Mesothelial cell of epicardium (in vitro differentiated cells): ENCODE data around the gene B3GNT9. TPM values are rescaled to one million over a fixed set of nuclear protein-coding genes. Genes with fewer than 3 reads are reported as not detected.

Experiments
- DNase-seq, 2 experiments: peaks; one replicate each; pipeline ENCODE4 v3.0.0; 2021; ENCODE audit warnings: low spot score in 2 of 2; ENCODE audit not compliant: unreplicated experiment in 2 of 2
- H3K27ac Mint-ChIP-seq: 2 replicates; pipeline ENCODE4 v1.8.0; 2021; ENCODE audit warnings: mixed read lengths
- H3K27me3 Mint-ChIP-seq: 2 replicates; pipeline ENCODE4 v1.8.0; 2021; ENCODE audit warnings: low read depth, mixed read lengths
- H3K36me3 Mint-ChIP-seq: 2 replicates; pipeline ENCODE4 v1.8.0; 2021; ENCODE audit warnings: mixed read lengths
- H3K4me1 Mint-ChIP-seq: 2 replicates; pipeline ENCODE4 v1.8.0; 2021; ENCODE audit warnings: mixed read lengths
- H3K4me3 Mint-ChIP-seq: 2 replicates; pipeline ENCODE4 v1.8.0; 2021; ENCODE audit warnings: mild to moderate bottlenecking, moderate library complexity, mixed read lengths
- H3K9me3 Mint-ChIP-seq: 2 replicates; pipeline ENCODE4 v1.8.0; 2021; ENCODE audit warnings: mixed read lengths
- total RNA-seq: library from RNA; stranded (reverse); gene quantifications from 3 replicates; pipeline ENCODE4 v1.2.1, GENCODE V29; 2021
- TF ChIP-seq, protein P1 (sequence below): fragments of 200-600 bp; sonication (generic); IDR thresholded peaks from one replicate; pipeline ENCODE4 v1.5.0; 2021; ENCODE audit warnings: antibody characterized with exemption; ENCODE audit not compliant: unreplicated experiment

B3GNT9 gene
- total RNA-seq, 1 donor from 2014 or later: 20.6 TPM

GRCh38 chr16:67146523-67147357, 4.1 kb downstream of the B3GNT9 start:
- peaks cover 11% of the 10 kb centered on the region for H3K27me3 Mint-ChIP-seq
- no peaks in the 10 kb centered on the region for H3K9me3 Mint-ChIP-seq
- TF ChIP-seq, protein P1, sequence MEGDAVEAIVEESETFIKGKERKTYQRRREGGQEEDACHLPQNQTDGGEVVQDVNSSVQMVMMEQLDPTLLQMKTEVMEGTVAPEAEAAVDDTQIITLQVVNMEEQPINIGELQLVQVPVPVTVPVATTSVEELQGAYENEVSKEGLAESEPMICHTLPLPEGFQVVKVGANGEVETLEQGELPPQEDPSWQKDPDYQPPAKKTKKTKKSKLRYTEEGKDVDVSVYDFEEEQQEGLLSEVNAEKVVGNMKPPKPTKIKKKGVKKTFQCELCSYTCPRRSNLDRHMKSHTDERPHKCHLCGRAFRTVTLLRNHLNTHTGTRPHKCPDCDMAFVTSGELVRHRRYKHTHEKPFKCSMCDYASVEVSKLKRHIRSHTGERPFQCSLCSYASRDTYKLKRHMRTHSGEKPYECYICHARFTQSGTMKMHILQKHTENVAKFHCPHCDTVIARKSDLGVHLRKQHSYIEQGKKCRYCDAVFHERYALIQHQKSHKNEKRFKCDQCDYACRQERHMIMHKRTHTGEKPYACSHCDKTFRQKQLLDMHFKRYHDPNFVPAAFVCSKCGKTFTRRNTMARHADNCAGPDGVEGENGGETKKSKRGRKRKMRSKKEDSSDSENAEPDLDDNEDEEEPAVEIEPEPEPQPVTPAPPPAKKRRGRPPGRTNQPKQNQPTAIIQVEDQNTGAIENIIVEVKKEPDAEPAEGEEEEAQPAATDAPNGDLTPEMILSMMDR: no peak
- H3K36me3 Mint-ChIP-seq: peaks cover 31% of the 10 kb centered on the region
- no peak overlapping the region for H3K4me3 Mint-ChIP-seq
- no peak for DNase-seq
- peaks cover 5% of the 10 kb centered on the region for H3K4me1 Mint-ChIP-seq
- no peak overlapping the region for H3K27ac Mint-ChIP-seq

DNA sequence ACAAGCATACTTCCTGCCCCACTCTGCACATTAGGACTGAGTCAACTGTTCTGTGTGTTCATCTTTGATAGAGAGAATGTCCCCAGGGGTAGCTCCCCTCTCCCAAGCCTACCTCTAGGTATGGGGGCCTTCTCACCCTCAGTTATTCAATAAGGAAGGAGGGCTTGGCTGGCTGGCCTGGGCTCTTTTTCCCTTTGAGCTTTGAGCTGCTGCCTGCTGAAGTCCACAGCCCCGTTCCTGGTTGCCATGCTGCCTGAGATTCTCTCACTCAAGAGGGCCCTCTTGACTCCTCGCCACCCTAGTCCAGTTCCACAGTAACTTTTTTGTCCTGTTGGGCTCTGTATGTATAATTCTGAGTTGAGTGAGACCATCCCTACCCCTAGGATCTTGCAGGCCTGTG, 5.1 kb downstream of the B3GNT9 start:
- Mint-ChIP-seq H3K4me3 (no peak overlapping the region), H3K27ac (no peak overlapping the region), H3K9me3 (no peaks in the 10 kb centered on the region), H3K27me3 (peaks cover 5% of the 10 kb centered on the region), H3K4me1 (no peaks in the 10 kb centered on the region), H3K36me3 (peaks cover 36% of the 10 kb centered on the region)
- DNase-seq: no peak
- TF ChIP-seq, protein P1: no peak

DNA sequence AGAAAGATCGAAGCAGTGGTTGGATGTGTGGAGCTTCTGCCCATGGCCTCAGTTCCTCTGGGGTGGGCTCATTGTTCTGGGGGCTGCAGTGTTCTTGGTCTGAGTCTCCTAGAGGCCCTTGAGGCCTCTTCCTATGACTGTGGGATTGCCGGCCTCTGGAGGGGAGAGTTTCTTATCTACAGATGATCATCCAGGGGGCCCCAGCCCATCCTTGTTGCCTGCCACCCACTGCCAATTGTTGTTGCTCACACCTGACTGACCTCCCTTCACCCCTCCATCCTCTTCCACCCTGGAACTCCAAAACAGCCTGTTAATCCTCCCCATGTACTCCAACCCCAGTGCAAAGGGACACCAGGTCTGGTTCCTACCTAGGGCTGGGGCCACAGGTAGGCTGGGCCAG, 5.9 kb downstream of the B3GNT9 start:
- DNase-seq: no peak
- Mint-ChIP-seq H3K36me3 (peaks cover 43% of the 10 kb centered on the region), H3K4me1 (no peaks in the 10 kb centered on the region), H3K4me3 (no peak overlapping the region), H3K27ac (no peak overlapping the region), H3K27me3 (peaks cover 5% of the 10 kb centered on the region), H3K9me3 (no peaks in the 10 kb centered on the region)
- TF ChIP-seq, protein P1: no peak

GRCh38 chr16:67142342-67142741, 8.5 kb downstream of the B3GNT9 start:
- no peak overlapping the region for H3K27ac Mint-ChIP-seq
- H3K27me3 Mint-ChIP-seq: no peaks in the 10 kb centered on the region
- TF ChIP-seq, protein P1: no peak
- H3K4me3 Mint-ChIP-seq: no peak overlapping the region
- DNase-seq: no peak
- no peaks in the 10 kb centered on the region for H3K4me1 Mint-ChIP-seq
- peaks cover 40% of the 10 kb centered on the region for H3K36me3 Mint-ChIP-seq
- no peaks in the 10 kb centered on the region for H3K9me3 Mint-ChIP-seq

GRCh38 chr16:67141391-67141790, 9.4 kb downstream of the B3GNT9 start:
- TF ChIP-seq, protein P1: no peak
- Mint-ChIP-seq H3K27me3 (no peaks in the 10 kb centered on the region), H3K9me3 (no peaks in the 10 kb centered on the region), H3K4me1 (no peaks in the 10 kb centered on the region), H3K36me3 (peaks cover 40% of the 10 kb centered on the region), H3K4me3 (no peak overlapping the region), H3K27ac (no peak overlapping the region)
- DNase-seq: no peak
